HCT116 (cell line): ENCODE results near the gene AVL9.

ENCODE experiments used
- ATF3 ChIP-seq: IDR thresholded peaks from 2 replicates; pipeline ENCODE4 v1.6.1; 2012
- CEBPB ChIP-seq: IDR thresholded peaks from 2 replicates; pipeline ENCODE4 v1.6.1; 2012; ENCODE audit warnings: low read depth
- CTCF ChIP-seq, 3 experiments: fragments of 200-600 bp in 1 of 3; sonication (generic) in 1 of 3; IDR thresholded peaks in 2 of 3; conservative IDR thresholded peaks in 1 of 3; 2 replicates each; pipeline ENCODE4 v1.5.1; 2012 to 2017; ENCODE audit warnings: low read depth in 2 of 3, low read length in 2 of 3, antibody characterized with exemption in 1 of 3, borderline replicate concordance in 1 of 3, control low read depth in 1 of 3, mild to moderate bottlenecking in 1 of 3, mixed read lengths in 1 of 3, mixed run types in 1 of 3, moderate library complexity in 1 of 3; ENCODE audit not compliant: insufficient read depth in 1 of 3
- EZH2 ChIP-seq: fragments of 200-600 bp; sonication (generic); IDR thresholded peaks from 2 replicates; pipeline ENCODE4 v1.6.1; 2017; ENCODE audit warnings: antibody characterized with exemption, mixed run types
- EZH2phosphoT487 ChIP-seq: fragments of 200-600 bp; IDR thresholded peaks from 2 replicates; pipeline ENCODE4 v1.6.1; 2018; ENCODE audit warnings: antibody characterized with exemption, borderline replicate concordance
- MAX ChIP-seq: IDR thresholded peaks from 2 replicates; pipeline ENCODE4 v1.6.1; 2012
- POLR2A ChIP-seq: IDR thresholded peaks from 2 replicates; pipeline ENCODE4 v1.7.0; 2011; ENCODE audit warnings: borderline replicate concordance; ENCODE audit not compliant: insufficient read depth, insufficient read length; ENCODE audit errors: extremely low read depth
- POLR2AphosphoS5 ChIP-seq: IDR thresholded peaks from 2 replicates; pipeline ENCODE4 v1.6.1; 2011; ENCODE audit warnings: mild to moderate bottlenecking, low read depth, low read length, moderate library complexity
- RAD21 ChIP-seq: IDR thresholded peaks from 2 replicates; pipeline ENCODE4 v1.6.1; 2012; ENCODE audit warnings: low read depth, mild to moderate bottlenecking
- SIN3A ChIP-seq: IDR thresholded peaks from 2 replicates; pipeline ENCODE4 v1.6.1; 2012; ENCODE audit warnings: low read depth
- SP1 ChIP-seq: IDR thresholded peaks from 2 replicates; pipeline ENCODE4 v1.6.1; 2012; ENCODE audit warnings: low read depth
- ZNF274 ChIP-seq: fragments of 200-500 bp; sonication (Bioruptor generic); IDR thresholded peaks from 2 replicates; pipeline ENCODE4 v1.6.1; 2014; ENCODE audit warnings: mild to moderate bottlenecking, low read depth, low read length, inconsistent platforms

- TF ChIP-seq MAX (no peak), CEBPB (no peak), RAD21 (no peak), CTCF (IDR thresholded peaks at IDR 0.05 in 2 of 3, conservative IDR thresholded peaks at IDR 0.05 in 1 of 3; ENCODE audit: borderline replicate concordance in 1 of 3, insufficient read depth in 1 of 3, low read depth in 2 of 3, low read length in 2 of 3) (no peak), EZH2phosphoT487 (no peak), ZNF274 (no peak), SIN3A (no peak), ATF3 (no peak), POLR2AphosphoS5 (no peak), SP1 (no peak), EZH2 (no peak), POLR2A (no peak)
These were observed 24.5 kb downstream of the AVL9 start for GRCh38 chr7:32519763-32520162.
